8988T (cell line): ENCODE results near the gene APBB2.
"Not testable (repeated sequence)": the region's sequence is repeated elsewhere in the genome, so short reads cannot be mapped to it uniquely, and the experiment has no call there.

ENCODE experiments used
- DNase-seq: peaks from one replicate; pipeline ENCODE4 v3.0.0; 2011

The APBB2 gene

GRCh38 chr4:41059411-41059810 lies 154.9 kb downstream of the APBB2 start:
- not testable (repeated sequence) for DNase-seq

GRCh38 chr4:41058426-41058825 lies 155.9 kb downstream of the APBB2 start:
- DNase-seq: no peak

GRCh38 chr4:41057467-41057866 lies 156.9 kb downstream of the APBB2 start:
- no peak for DNase-seq

GRCh38 chr4:41052287-41052686 lies 162.1 kb downstream of the APBB2 start:
- DNase-seq: no peak

- DNase-seq: no peak
Measured at GRCh38 chr4:41050880-41051775, 163.2 kb downstream of the APBB2 start.

- DNase-seq: no peak
Measured at GRCh38 chr4:41050116-41050515, 164.2 kb downstream of the APBB2 start.

GRCh38 chr4:41049176-41049575 lies 165.2 kb downstream of the APBB2 start:
- DNase-seq: not testable (repeated sequence)

GRCh38 chr4:41044791-41045190 lies 169.6 kb downstream of the APBB2 start:
- DNase-seq: no peak

GRCh38 chr4:41044165-41044564 lies 170.2 kb downstream of the APBB2 start:
- no peak for DNase-seq

- DNase-seq: no peak
Measured at GRCh38 chr4:41043465-41043864, 170.9 kb downstream of the APBB2 start.

GRCh38 chr4:41041551-41041950 lies 172.8 kb downstream of the APBB2 start:
- DNase-seq: no peak

GRCh38 chr4:41039317-41039716 lies 175.0 kb downstream of the APBB2 start:
- no peak for DNase-seq

GRCh38 chr4:41038304-41038703 lies 176.0 kb downstream of the APBB2 start:
- no peak for DNase-seq

- no peak for DNase-seq
Measured at GRCh38 chr4:41029098-41029497, 185.2 kb downstream of the APBB2 start.

- no peak for DNase-seq
Measured at GRCh38 chr4:41028392-41029076, 185.8 kb downstream of the APBB2 start.

GRCh38 chr4:41026971-41027370 lies 187.4 kb downstream of the APBB2 start:
- no peak for DNase-seq

- no peak for DNase-seq
Measured at GRCh38 chr4:41025824-41026223, 188.5 kb downstream of the APBB2 start.

- no peak for DNase-seq
Measured at GRCh38 chr4:41024556-41025491, 189.5 kb downstream of the APBB2 start.

GRCh38 chr4:41022116-41022515 lies 192.2 kb downstream of the APBB2 start:
- DNase-seq: no peak

- DNase-seq: no peak
Measured at GRCh38 chr4:41015016-41015675, 199.2 kb downstream of the APBB2 start.

- no peak for DNase-seq
Measured at GRCh38 chr4:41014158-41014557, 200.2 kb downstream of the APBB2 start.

- no peak for DNase-seq
Measured at GRCh38 chr4:41013746-41014145, 200.6 kb downstream of the APBB2 start.

GRCh38 chr4:41012911-41013310 lies 201.4 kb downstream of the APBB2 start:
- no peak for DNase-seq
